Measurements from ENCODE around the gene NKX2-2.

DNA sequence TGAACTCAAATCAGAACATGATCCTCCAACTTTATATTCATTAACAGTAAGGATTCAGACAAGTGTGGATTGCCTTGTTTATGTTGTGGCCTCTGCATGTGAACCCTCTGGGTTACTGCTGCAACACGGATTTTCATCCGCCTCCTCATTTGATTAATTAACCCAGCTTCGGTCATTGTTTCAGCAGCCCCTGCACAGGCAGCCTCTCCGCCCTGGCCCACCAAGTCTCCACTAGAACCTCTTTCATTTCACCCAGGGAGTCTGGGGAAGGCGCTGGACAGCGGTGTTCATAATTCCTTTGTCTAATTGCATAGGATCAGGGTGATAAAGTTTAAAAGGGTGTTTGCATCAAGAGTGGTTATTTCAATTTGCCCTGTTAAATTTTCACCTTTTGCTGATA, 15.7 kb downstream of the NKX2-2 start:
- TF ChIP-seq, protein P1, sequence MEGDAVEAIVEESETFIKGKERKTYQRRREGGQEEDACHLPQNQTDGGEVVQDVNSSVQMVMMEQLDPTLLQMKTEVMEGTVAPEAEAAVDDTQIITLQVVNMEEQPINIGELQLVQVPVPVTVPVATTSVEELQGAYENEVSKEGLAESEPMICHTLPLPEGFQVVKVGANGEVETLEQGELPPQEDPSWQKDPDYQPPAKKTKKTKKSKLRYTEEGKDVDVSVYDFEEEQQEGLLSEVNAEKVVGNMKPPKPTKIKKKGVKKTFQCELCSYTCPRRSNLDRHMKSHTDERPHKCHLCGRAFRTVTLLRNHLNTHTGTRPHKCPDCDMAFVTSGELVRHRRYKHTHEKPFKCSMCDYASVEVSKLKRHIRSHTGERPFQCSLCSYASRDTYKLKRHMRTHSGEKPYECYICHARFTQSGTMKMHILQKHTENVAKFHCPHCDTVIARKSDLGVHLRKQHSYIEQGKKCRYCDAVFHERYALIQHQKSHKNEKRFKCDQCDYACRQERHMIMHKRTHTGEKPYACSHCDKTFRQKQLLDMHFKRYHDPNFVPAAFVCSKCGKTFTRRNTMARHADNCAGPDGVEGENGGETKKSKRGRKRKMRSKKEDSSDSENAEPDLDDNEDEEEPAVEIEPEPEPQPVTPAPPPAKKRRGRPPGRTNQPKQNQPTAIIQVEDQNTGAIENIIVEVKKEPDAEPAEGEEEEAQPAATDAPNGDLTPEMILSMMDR (conservative IDR thresholded peaks at IDR 0.05; ENCODE audit: low read depth, low read length), result no peak
- TF ChIP-seq MXI1 (IDR thresholded peaks at IDR 0.05; ENCODE audit: borderline replicate concordance, low read depth, low read length), result no peak
- no peak for TF ChIP-seq CHD1 (IDR thresholded peaks at IDR 0.05; ENCODE audit: low read depth, low read length)
- no peak for TF ChIP-seq POLR2A (IDR thresholded peaks at IDR 0.05; ENCODE audit: low read depth, low read length)
- TF ChIP-seq RFX5 (IDR thresholded peaks at IDR 0.05; ENCODE audit: low read depth, low read length), result no peak
- TF ChIP-seq MAFK (IDR thresholded peaks at IDR 0.05; ENCODE audit: low read depth, low read length), result no peak
- no peak for TF ChIP-seq NFE2L2 (IDR thresholded peaks at IDR 0.05; ENCODE audit: low read depth, low read length)
- TF ChIP-seq RCOR1 (IDR thresholded peaks at IDR 0.05; ENCODE audit: insufficient replicate concordance, low read length), result no peak
- no peak for TF ChIP-seq SMC3 (IDR thresholded peaks at IDR 0.05; ENCODE audit: low read depth, low read length)
